GM23338 (cell line): ENCODE data around the gene HNRNPAB. TPM values are rescaled to one million over a fixed set of nuclear protein-coding genes. Genes with fewer than 3 reads are reported as not detected.

Experiments used
- ATAC-seq: fragments of 200-7000 bp; cut with Tn5 transposase; 3 replicates; pipeline ENCODE4 v1.9.1; 2020
- DNase-seq: peaks from one replicate; pipeline ENCODE4 v3.0.0-alpha.2; 2015; ENCODE audit warnings: low spot score
- H2AFZ ChIP-seq: fragments of 200-600 bp; sonication (generic); 2 replicates; pipeline ENCODE4 v1.8.0; 2016; ENCODE audit warnings: antibody characterized with exemption, mild to moderate bottlenecking, moderate library complexity
- H3F3A ChIP-seq: fragments of 200-600 bp; sonication (generic); replicated peaks from 2 replicates; pipeline ENCODE4 v1.8.0; 2017; ENCODE audit warnings: antibody characterized with exemption, mixed run types, low read depth
- H3K27ac ChIP-seq: fragments of 200-600 bp; sonication (generic); 2 replicates; pipeline ENCODE4 v1.6.1; 2016; ENCODE audit warnings: low read depth
- H3K27me3 ChIP-seq: fragments of 200-600 bp; sonication (generic); 2 replicates; pipeline ENCODE4 v1.8.0; 2016; ENCODE audit warnings: mild to moderate bottlenecking, mixed run types, moderate library complexity; ENCODE audit not compliant: insufficient read depth
- H3K36me3 ChIP-seq: fragments of 200-600 bp; sonication (generic); 2 replicates; pipeline ENCODE4 v1.8.0; 2016; ENCODE audit warnings: mild to moderate bottlenecking; ENCODE audit not compliant: insufficient read depth
- H3K4me1 ChIP-seq: fragments of 200-600 bp; sonication (generic); 2 replicates; pipeline ENCODE4 v1.8.0; 2016; ENCODE audit warnings: mild to moderate bottlenecking, moderate library complexity; ENCODE audit not compliant: insufficient read depth
- H3K4me2 ChIP-seq: fragments of 200-600 bp; sonication (generic); 2 replicates; pipeline ENCODE4 v1.7.1; 2017; ENCODE audit warnings: mixed run types
- H3K4me3 ChIP-seq: fragments of 200-600 bp; sonication (generic); 2 replicates; pipeline ENCODE4 v1.6.1; 2016; ENCODE audit warnings: mixed run types
- H3K79me2 ChIP-seq: fragments of 200-600 bp; sonication (generic); replicated peaks from 2 replicates; pipeline ENCODE4 v1.8.0; 2017; ENCODE audit warnings: mild to moderate bottlenecking; ENCODE audit not compliant: insufficient read depth
- H3K9me2 ChIP-seq: fragments of 200-600 bp; sonication (generic); 2 replicates; pipeline ENCODE4 v1.8.0; 2017; ENCODE audit not compliant: insufficient read depth
- H4K20me1 ChIP-seq: fragments of 200-600 bp; sonication (generic); replicated peaks from 2 replicates; pipeline ENCODE4 v1.8.0; 2017; ENCODE audit warnings: mild to moderate bottlenecking; ENCODE audit not compliant: insufficient read depth
- H3K27ac Mint-ChIP-seq: 2 replicates; pipeline ENCODE4 v1.8.0; 2020; ENCODE audit warnings: inconsistent platforms, mild to moderate bottlenecking, moderate library complexity, mixed read lengths
- H3K27me3 Mint-ChIP-seq: 3 replicates; pipeline ENCODE4 v1.8.0; 2022; ENCODE audit warnings: low read depth, mild to moderate bottlenecking, moderate library complexity, mixed read lengths, inconsistent platforms; ENCODE audit not compliant: insufficient read depth, poor library complexity
- H3K36me3 Mint-ChIP-seq: 3 replicates; pipeline ENCODE4 v1.8.0; 2021; ENCODE audit warnings: low read depth, mild to moderate bottlenecking, inconsistent platforms, moderate library complexity, mixed read lengths
- H3K4me1 Mint-ChIP-seq: 3 replicates; pipeline ENCODE4 v1.8.0; 2020; ENCODE audit warnings: mild to moderate bottlenecking, inconsistent platforms, mixed read lengths
- H3K4me3 Mint-ChIP-seq: 3 replicates; pipeline ENCODE4 v1.8.0; 2021; ENCODE audit warnings: moderate library complexity, mild to moderate bottlenecking, inconsistent platforms, mixed read lengths
- H3K9me3 Mint-ChIP-seq: 3 replicates; pipeline ENCODE4 v1.8.0; 2020; ENCODE audit warnings: moderate library complexity, mild to moderate bottlenecking, inconsistent platforms, mixed read lengths
- CREB1 ChIP-seq: fragments of 250-450 bp; sonication (Bioruptor Pico); IDR thresholded peaks from 2 replicates; pipeline ENCODE4 v1.5.0; 2020; ENCODE audit warnings: low read depth, mild to moderate bottlenecking, moderate library complexity
- ETS1 ChIP-seq: IDR thresholded peaks from 2 replicates; pipeline ENCODE4 v1.6.1; 2016; ENCODE audit warnings: antibody characterized with exemption
- EZH2phosphoT487 ChIP-seq: fragments of 200-600 bp; sonication (generic); IDR thresholded peaks from one replicate; pipeline ENCODE4 v1.8.1; 2018; ENCODE audit warnings: antibody characterized with exemption; ENCODE audit not compliant: unreplicated experiment
- JUNB ChIP-seq: IDR thresholded peaks from one replicate; pipeline ENCODE4 v1.6.1; 2016; ENCODE audit warnings: antibody characterized with exemption; ENCODE audit not compliant: unreplicated experiment
- NANOG ChIP-seq: IDR thresholded peaks from 2 replicates; pipeline ENCODE4 v1.6.1; 2016; ENCODE audit warnings: antibody characterized with exemption, borderline replicate concordance
- POLR2AphosphoS5 ChIP-seq: IDR thresholded peaks from 2 replicates; pipeline ENCODE4 v1.6.1; 2016; ENCODE audit warnings: antibody characterized with exemption, low read depth
- ZNF114 ChIP-seq: fragments of 250-450 bp; sonication (Bioruptor Pico); IDR thresholded peaks from 2 replicates; pipeline ENCODE4 v1.5.0; 2020; ENCODE audit warnings: mild to moderate bottlenecking, moderate library complexity
- ZNF331 ChIP-seq: fragments of 250-450 bp; sonication (Bioruptor Pico); IDR thresholded peaks from 2 replicates; pipeline ENCODE4 v1.5.0; 2020; ENCODE audit warnings: low read depth, mild to moderate bottlenecking, moderate library complexity
- polyA plus RNA-seq: library from polyadenylated mRNA; unstranded; fragments of >200 nt; fragmentation: Nextera tagmentation; extraction: Ambion mirVana; gene quantifications from 2 replicates; pipeline ENCODE4 v1.2.1, GENCODE V29; 2016
- total RNA-seq: library from RNA; depleted of rRNA; stranded (reverse); fragments of >200 nt; shearing (Covaris generic); gene quantifications from 2 replicates; pipeline ENCODE4 v1.2.3, GENCODE V29; 2014
- TF ChIP-seq, protein P1 (sequence below), 2 experiments: fragments of 200-600 bp in 1 of 2; sonication (generic) in 1 of 2; conservative IDR thresholded peaks; 2 replicates each; pipeline versions ENCODE4 v1.5.1 to v1.6.1; 2016 to 2017; ENCODE audit warnings: antibody characterized with exemption in 2 of 2, low read depth in 2 of 2, mild to moderate bottlenecking in 2 of 2, moderate library complexity in 1 of 2

The HNRNPAB gene
- total and polyA plus RNA-seq, 2 experiments from 2014 or later: 304 to 579 TPM

DNA sequence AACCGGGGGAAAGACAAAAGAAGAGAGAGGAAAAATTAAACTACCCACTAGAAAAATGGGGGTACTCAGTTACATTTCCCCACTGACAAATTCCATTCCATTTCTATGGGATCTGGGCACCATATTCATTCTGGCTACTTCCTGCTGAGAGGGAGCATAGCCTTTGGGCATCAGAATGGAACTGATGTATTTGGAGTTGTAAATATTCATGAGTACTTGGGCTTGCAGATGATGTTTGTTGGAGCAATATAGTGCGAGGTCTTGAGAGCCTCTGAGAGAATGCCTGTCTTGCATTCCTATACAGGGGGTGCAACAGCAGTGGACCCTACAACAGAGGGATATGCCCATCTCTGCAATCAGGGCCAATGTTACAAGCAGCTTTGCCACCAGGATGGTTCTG, 33.9 kb upstream of the HNRNPAB start:
- no peak for TF ChIP-seq NANOG
- TF ChIP-seq JUNB: no peak
- TF ChIP-seq POLR2AphosphoS5: no peak
- no peak for TF ChIP-seq EZH2phosphoT487
- Histone ChIP-seq H3K27me3 (no peaks in the 10 kb centered on the region), H3K4me3 (no peak overlapping the region), H3K4me1 (peaks cover 16% of the 10 kb centered on the region; the same call in 1 of the 2 replicates), H3K36me3 (no peaks in the 10 kb centered on the region), H3K79me2 (no peaks in the 10 kb centered on the region), H3K4me2 (no peak overlapping the region), H4K20me1 (no peaks in the 10 kb centered on the region), H3K9me2 (no peaks in the 10 kb centered on the region), H3K27ac (no peak overlapping the region), H2AFZ (no peak overlapping the region), H3F3A (no peaks in the 10 kb centered on the region)
- peaks cover 2% of the 10 kb centered on the region for H3K27me3 Mint-ChIP-seq
- DNase-seq (no peak), ATAC-seq (no peak)
- no peak overlapping the region for H3K27ac Mint-ChIP-seq
- no peaks in the 10 kb centered on the region for H3K36me3 Mint-ChIP-seq
- no peak overlapping the region for H3K4me3 Mint-ChIP-seq
- no peaks in the 10 kb centered on the region for H3K9me3 Mint-ChIP-seq
- H3K4me1 Mint-ChIP-seq: peaks cover 14% of the 10 kb centered on the region

- Mint-ChIP-seq H3K4me3 (no peak overlapping the region), H3K4me1 (peaks cover 24% of the 10 kb centered on the region), H3K27me3 (peaks cover 4% of the 10 kb centered on the region), H3K9me3 (peaks cover 9% of the 10 kb centered on the region), H3K27ac (no peak overlapping the region), H3K36me3 (peaks cover 9% of the 10 kb centered on the region)
- H3F3A ChIP-seq: peaks cover 9% of the 10 kb centered on the region; the same call in 1 of the 2 replicates
- no peaks in the 10 kb centered on the region for H3K79me2 ChIP-seq
- H2AFZ ChIP-seq: no peak overlapping the region
- H4K20me1 ChIP-seq: no peaks in the 10 kb centered on the region
- no peak overlapping the region for H3K4me3 ChIP-seq
- no peaks in the 10 kb centered on the region for H3K9me2 ChIP-seq
- DNase-seq (no peak), ATAC-seq (no peak)
- no peaks in the 10 kb centered on the region for H3K27me3 ChIP-seq
- TF ChIP-seq POLR2AphosphoS5 (no peak), EZH2phosphoT487 (no peak), ZNF114 (CRISPR knock-in tag) (no peak), ZNF331 (CRISPR knock-in tag) (no peak), CREB1 (CRISPR knock-in tag) (no peak), JUNB (no peak)
- TF ChIP-seq, protein P1, sequence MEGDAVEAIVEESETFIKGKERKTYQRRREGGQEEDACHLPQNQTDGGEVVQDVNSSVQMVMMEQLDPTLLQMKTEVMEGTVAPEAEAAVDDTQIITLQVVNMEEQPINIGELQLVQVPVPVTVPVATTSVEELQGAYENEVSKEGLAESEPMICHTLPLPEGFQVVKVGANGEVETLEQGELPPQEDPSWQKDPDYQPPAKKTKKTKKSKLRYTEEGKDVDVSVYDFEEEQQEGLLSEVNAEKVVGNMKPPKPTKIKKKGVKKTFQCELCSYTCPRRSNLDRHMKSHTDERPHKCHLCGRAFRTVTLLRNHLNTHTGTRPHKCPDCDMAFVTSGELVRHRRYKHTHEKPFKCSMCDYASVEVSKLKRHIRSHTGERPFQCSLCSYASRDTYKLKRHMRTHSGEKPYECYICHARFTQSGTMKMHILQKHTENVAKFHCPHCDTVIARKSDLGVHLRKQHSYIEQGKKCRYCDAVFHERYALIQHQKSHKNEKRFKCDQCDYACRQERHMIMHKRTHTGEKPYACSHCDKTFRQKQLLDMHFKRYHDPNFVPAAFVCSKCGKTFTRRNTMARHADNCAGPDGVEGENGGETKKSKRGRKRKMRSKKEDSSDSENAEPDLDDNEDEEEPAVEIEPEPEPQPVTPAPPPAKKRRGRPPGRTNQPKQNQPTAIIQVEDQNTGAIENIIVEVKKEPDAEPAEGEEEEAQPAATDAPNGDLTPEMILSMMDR (conservative IDR thresholded peaks at IDR 0.05; ENCODE audit: low read depth in 2 of 2): no peak
- peaks cover 24% of the 10 kb centered on the region for H3K4me1 ChIP-seq
- H3K27ac ChIP-seq: no peak overlapping the region
- H3K4me2 ChIP-seq: no peak overlapping the region
- no peaks in the 10 kb centered on the region for H3K36me3 ChIP-seq
Measured at GRCh38 chr5:178174456-178174855, 29.9 kb upstream of the HNRNPAB start.

DNA sequence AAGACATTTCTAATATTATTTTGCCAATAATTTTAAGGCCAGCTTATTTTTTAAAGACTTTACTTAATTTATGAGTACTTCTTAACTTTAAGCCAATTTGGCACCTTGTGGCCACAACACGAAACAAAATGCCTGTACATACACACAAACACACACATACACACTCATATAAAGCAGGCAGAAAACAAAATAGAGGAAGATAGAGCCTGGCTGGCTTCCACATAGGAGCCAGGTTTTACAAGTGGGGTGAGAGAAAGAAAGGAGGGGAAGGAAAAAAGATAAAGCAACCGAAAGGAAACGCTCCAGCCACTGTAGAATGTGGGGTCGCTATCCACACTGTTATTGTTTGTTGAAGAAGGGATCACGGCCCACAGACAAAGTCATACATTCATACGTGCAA, 27.5 kb upstream of the HNRNPAB start:
- H3K9me3 Mint-ChIP-seq: peaks cover 18% of the 10 kb centered on the region
- DNase-seq: no peak
- no peak for TF ChIP-seq ETS1
- TF ChIP-seq NANOG: no peak

More for the DNA sequence above, 27.5 kb upstream of the HNRNPAB start:
- peaks cover 19% of the 10 kb centered on the region for H3K4me1 ChIP-seq
- H3K79me2 ChIP-seq: no peaks in the 10 kb centered on the region
- no peak overlapping the region for H3K4me2 ChIP-seq
- H3K4me3 ChIP-seq: no peak overlapping the region
- H3K9me2 ChIP-seq: no peaks in the 10 kb centered on the region
- Mint-ChIP-seq H3K27ac (no peak overlapping the region; the same call in 1 of the 2 replicates), H3K36me3 (peaks cover 16% of the 10 kb centered on the region), H3K4me3 (no peak overlapping the region), H3K27me3 (peaks cover 11% of the 10 kb centered on the region), H3K4me1 (peaks cover 22% of the 10 kb centered on the region)
- no peaks in the 10 kb centered on the region for H4K20me1 ChIP-seq
- no peak overlapping the region for H2AFZ ChIP-seq
- H3K36me3 ChIP-seq: no peaks in the 10 kb centered on the region
- H3F3A ChIP-seq: peaks cover 14% of the 10 kb centered on the region; the same call in 1 of the 2 replicates
- ATAC-seq: no peak
- H3K27ac ChIP-seq: no peak overlapping the region; the same call in 1 of the 2 replicates
- H3K27me3 ChIP-seq: no peaks in the 10 kb centered on the region
